Upper lobe of left lung (tissue), 4 donors: Measurements from ENCODE around the gene TP63.

Source experiments
- POLR2A ChIP-seq, 4 donors: fragments of 450-650 bp; IDR thresholded peaks; one replicate each; pipeline ENCODE4 v1.5.1; 2016 to 2017; ENCODE audit warnings: antibody characterized with exemption in 4 of 4, mild to moderate bottlenecking in 2 of 4
- POLR2AphosphoS5 ChIP-seq, 2 donors: sonication (generic); formaldehyde crosslinking; IDR thresholded peaks; one replicate each; pipeline ENCODE4 v1.5.1; 2017; ENCODE audit warnings: antibody characterized with exemption in 2 of 2
- TF ChIP-seq, protein P1 (sequence below), 6 experiments: fragments of 450-650 bp in 4 of 6; fragments of 200-600 bp in 2 of 6; sonication (generic) in 2 of 6; IDR thresholded peaks; one replicate each; pipeline ENCODE4 v1.5.1; 2016 to 2019; ENCODE audit warnings: antibody characterized with exemption in 6 of 6

DNA sequence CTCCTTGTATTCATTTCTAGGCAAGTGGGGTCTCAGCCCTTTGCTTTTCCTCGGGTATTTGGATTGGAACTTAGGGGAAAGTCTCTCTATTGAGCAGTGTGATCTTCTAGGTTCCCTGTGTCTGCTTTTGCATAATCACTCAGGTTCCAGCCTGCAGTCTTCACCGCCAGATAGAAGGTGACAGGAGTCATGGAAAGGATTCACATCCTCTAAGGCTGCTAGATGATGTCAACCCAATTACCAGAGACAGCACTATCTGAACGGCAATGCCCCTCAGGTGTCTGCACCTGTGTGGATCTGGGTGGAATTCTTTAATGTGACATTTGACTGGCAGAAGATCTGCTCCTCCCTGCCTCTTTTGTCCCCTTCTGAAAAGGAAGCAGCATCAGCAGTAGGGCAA, 311.8 kb downstream of the TP63 start:
- TF ChIP-seq POLR2A (IDR thresholded peaks at IDR 0.05), result no peak
- TF ChIP-seq, protein P1, sequence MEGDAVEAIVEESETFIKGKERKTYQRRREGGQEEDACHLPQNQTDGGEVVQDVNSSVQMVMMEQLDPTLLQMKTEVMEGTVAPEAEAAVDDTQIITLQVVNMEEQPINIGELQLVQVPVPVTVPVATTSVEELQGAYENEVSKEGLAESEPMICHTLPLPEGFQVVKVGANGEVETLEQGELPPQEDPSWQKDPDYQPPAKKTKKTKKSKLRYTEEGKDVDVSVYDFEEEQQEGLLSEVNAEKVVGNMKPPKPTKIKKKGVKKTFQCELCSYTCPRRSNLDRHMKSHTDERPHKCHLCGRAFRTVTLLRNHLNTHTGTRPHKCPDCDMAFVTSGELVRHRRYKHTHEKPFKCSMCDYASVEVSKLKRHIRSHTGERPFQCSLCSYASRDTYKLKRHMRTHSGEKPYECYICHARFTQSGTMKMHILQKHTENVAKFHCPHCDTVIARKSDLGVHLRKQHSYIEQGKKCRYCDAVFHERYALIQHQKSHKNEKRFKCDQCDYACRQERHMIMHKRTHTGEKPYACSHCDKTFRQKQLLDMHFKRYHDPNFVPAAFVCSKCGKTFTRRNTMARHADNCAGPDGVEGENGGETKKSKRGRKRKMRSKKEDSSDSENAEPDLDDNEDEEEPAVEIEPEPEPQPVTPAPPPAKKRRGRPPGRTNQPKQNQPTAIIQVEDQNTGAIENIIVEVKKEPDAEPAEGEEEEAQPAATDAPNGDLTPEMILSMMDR (IDR thresholded peaks at IDR 0.05), result no peak
- TF ChIP-seq POLR2AphosphoS5 (IDR thresholded peaks at IDR 0.05), result no peak
